DND-41 (cell line): ENCODE data around the gene DPYD.

Experiments used
- EZH2 ChIP-seq: IDR thresholded peaks from 3 replicates; pipeline ENCODE4 v1.6.1; 2012; ENCODE audit warnings: borderline replicate concordance, low read depth, mild to moderate bottlenecking, moderate library complexity, low read length, inconsistent platforms; ENCODE audit not compliant: severe bottlenecking
- TF ChIP-seq, protein P1 (sequence below): IDR thresholded peaks from 2 replicates; pipeline ENCODE4 v1.5.1; 2012; ENCODE audit warnings: borderline replicate concordance, low read length, moderate library complexity, mild to moderate bottlenecking; ENCODE audit not compliant: poor library complexity, severe bottlenecking; ENCODE audit errors: extremely low read depth

- TF ChIP-seq, protein P1, sequence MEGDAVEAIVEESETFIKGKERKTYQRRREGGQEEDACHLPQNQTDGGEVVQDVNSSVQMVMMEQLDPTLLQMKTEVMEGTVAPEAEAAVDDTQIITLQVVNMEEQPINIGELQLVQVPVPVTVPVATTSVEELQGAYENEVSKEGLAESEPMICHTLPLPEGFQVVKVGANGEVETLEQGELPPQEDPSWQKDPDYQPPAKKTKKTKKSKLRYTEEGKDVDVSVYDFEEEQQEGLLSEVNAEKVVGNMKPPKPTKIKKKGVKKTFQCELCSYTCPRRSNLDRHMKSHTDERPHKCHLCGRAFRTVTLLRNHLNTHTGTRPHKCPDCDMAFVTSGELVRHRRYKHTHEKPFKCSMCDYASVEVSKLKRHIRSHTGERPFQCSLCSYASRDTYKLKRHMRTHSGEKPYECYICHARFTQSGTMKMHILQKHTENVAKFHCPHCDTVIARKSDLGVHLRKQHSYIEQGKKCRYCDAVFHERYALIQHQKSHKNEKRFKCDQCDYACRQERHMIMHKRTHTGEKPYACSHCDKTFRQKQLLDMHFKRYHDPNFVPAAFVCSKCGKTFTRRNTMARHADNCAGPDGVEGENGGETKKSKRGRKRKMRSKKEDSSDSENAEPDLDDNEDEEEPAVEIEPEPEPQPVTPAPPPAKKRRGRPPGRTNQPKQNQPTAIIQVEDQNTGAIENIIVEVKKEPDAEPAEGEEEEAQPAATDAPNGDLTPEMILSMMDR, result no peak
- no peak for TF ChIP-seq EZH2
These were observed 51.4 kb downstream of the DPYD start for GRCh38 chr1:97869441-97869840.
